H1 (cell line): ENCODE results near the gene KLRC3. TPM values are rescaled to one million over a fixed set of nuclear protein-coding genes. Genes with fewer than 3 reads are reported as not detected.

Experiments
- CTCF ChIA-PET: fragments of 300-600 bp; sonication (Branson Sonifier 250); formaldehyde crosslinking; loops from one replicate; lab custom pipeline; 2021; ENCODE audit not compliant: partially characterized antibody; lab: Charles Lee
- POLR2A ChIA-PET: fragments of 300-600 bp; sonication (Branson Sonifier 250); formaldehyde crosslinking; loops from one replicate; lab custom pipeline; 2021; ENCODE audit warnings: inconsistent platforms; ENCODE audit not compliant: partially characterized antibody; lab: Charles Lee
- DNase-seq, 2 experiments: peaks; one replicate each; pipeline versions ENCODE4 v3.0.0 to v3.0.0-alpha.2; 2010 to 2022; ENCODE audit warnings: low spot score in 2 of 2, low read depth in 1 of 2, mixed read lengths in 1 of 2
- FAIRE-seq: peaks from 2 replicates; lab custom pipeline; 2011; peaks lifted over from hg19 to GRCh38; lab: Jason Lieb, UNC
- H2AFZ ChIP-seq: 2 replicates; pipeline ENCODE4 v1.8.1; 2012; ENCODE audit warnings: low read length, inconsistent platforms
- H2AK5ac ChIP-seq: 2 replicates; pipeline ENCODE4 v1.6.1; 2013; ENCODE audit warnings: low read depth, low read length
- H2BK120ac ChIP-seq: replicated peaks from 2 replicates; pipeline ENCODE3; 2013; ENCODE audit warnings: low read depth, low read length, inconsistent platforms
- H2BK12ac ChIP-seq: 2 replicates; pipeline ENCODE4 v1.6.1; 2013; ENCODE audit warnings: low read depth, low read length
- H2BK15ac ChIP-seq: 2 replicates; pipeline ENCODE4 v1.6.1; 2013; ENCODE audit warnings: low read length
- H2BK20ac ChIP-seq: 2 replicates; pipeline ENCODE4 v1.6.1; 2013; ENCODE audit warnings: low read length
- H2BK5ac ChIP-seq: 2 replicates; pipeline ENCODE4 v1.6.1; 2013; ENCODE audit warnings: low read depth, low read length
- H3K14ac ChIP-seq: 2 replicates; pipeline ENCODE4 v1.6.1; 2013; ENCODE audit warnings: inconsistent platforms; ENCODE audit not compliant: insufficient read length
- H3K18ac ChIP-seq: 2 replicates; pipeline ENCODE4 v1.6.1; 2013; ENCODE audit warnings: low read length; ENCODE audit errors: extremely low read depth
- H3K23ac ChIP-seq: 2 replicates; pipeline ENCODE4 v1.6.1; 2013; ENCODE audit warnings: inconsistent platforms; ENCODE audit not compliant: insufficient read length
- H3K23me2 ChIP-seq: 2 replicates; pipeline ENCODE4 v1.6.1; 2013; ENCODE audit warnings: low read depth, low read length
- H3K27ac ChIP-seq: 2 replicates; pipeline ENCODE4 v1.6.1; 2011; ENCODE audit warnings: low read depth, low read length, inconsistent platforms
- H3K27me3 ChIP-seq, 4 experiments: replicated peaks in 1 of 4; 1 replicate in 1 of 4; 2 replicates in 3 of 4; pipeline versions ENCODE4 v1.6.1 to v1.8.1; 2011 to 2013; ENCODE audit warnings: low read length in 3 of 4, mild to moderate bottlenecking in 3 of 4, inconsistent platforms in 2 of 4, mixed read lengths in 2 of 4, moderate library complexity in 1 of 4; ENCODE audit not compliant: control insufficient read depth in 3 of 4, insufficient read depth in 3 of 4; ENCODE audit errors: extremely low read depth in 1 of 4
- H3K36me3 ChIP-seq, 4 experiments: 2 replicates each; pipeline versions ENCODE4 v1.6.1 to v1.8.1; 2011 to 2013; ENCODE audit warnings: mild to moderate bottlenecking in 4 of 4, low read length in 3 of 4, moderate library complexity in 2 of 4, control low read depth in 1 of 4, inconsistent platforms in 1 of 4; ENCODE audit not compliant: insufficient read depth in 4 of 4, control insufficient read depth in 2 of 4
- H3K4ac ChIP-seq: replicated peaks from 2 replicates; pipeline ENCODE3; 2013; ENCODE audit warnings: low read length, low read depth, mixed read lengths, inconsistent platforms; ENCODE audit not compliant: insufficient read length
- H3K4me1 ChIP-seq, 4 experiments: replicated peaks in 1 of 4; 1 replicate in 1 of 4; 2 replicates in 3 of 4; pipeline versions ENCODE4 v1.6.1 to v1.8.1; 2011 to 2013; ENCODE audit warnings: low read length in 3 of 4, inconsistent platforms in 2 of 4, mixed read lengths in 1 of 4; ENCODE audit not compliant: insufficient read depth in 4 of 4, control insufficient read depth in 3 of 4
- H3K4me2 ChIP-seq, 2 experiments: 2 replicates each; pipeline versions ENCODE4 v1.6.1 to v1.8.1; 2011 to 2013; ENCODE audit warnings: low read depth in 2 of 2, low read length in 2 of 2, control low read depth in 1 of 2, inconsistent platforms in 1 of 2, mild to moderate bottlenecking in 1 of 2; ENCODE audit not compliant: insufficient read depth in 1 of 2
- H3K4me3 ChIP-seq, 4 experiments: fragments of 200-600, 300-600 bp in 1 of 4; sonication (generic), shearing (Covaris generic), sonication (Bioruptor Twin) in 1 of 4; 2 replicates each; pipeline versions ENCODE4 v1.5.1 to v1.8.1; 2011 to 2016; ENCODE audit warnings: low read length in 4 of 4, low read depth in 3 of 4, control low read depth in 2 of 4, inconsistent platforms in 2 of 4, mild to moderate bottlenecking in 2 of 4, mixed read lengths in 1 of 4, moderate library complexity in 1 of 4; ENCODE audit not compliant: insufficient read depth in 2 of 4; ENCODE audit errors: extremely low read depth in 1 of 4
- H3K56ac ChIP-seq: replicated peaks from 2 replicates; pipeline ENCODE3; 2013; ENCODE audit warnings: low read depth, mild to moderate bottlenecking, mixed read lengths, low read length, inconsistent platforms; ENCODE audit not compliant: insufficient read length
- H3K79me1 ChIP-seq: 2 replicates; pipeline ENCODE4 v1.6.1; 2013; ENCODE audit warnings: low read depth, low read length, control low read depth
- H3K79me2 ChIP-seq, 2 experiments: 2 replicates each; pipeline versions ENCODE4 v1.6.1 to v1.8.1; 2012 to 2013; ENCODE audit warnings: low read length in 2 of 2, mild to moderate bottlenecking in 2 of 2, inconsistent platforms in 1 of 2; ENCODE audit not compliant: insufficient read depth in 2 of 2, control insufficient read depth in 1 of 2
- H3K9ac ChIP-seq, 4 experiments: replicated peaks in 1 of 4; 1 replicate in 1 of 4; 2 replicates in 3 of 4; pipeline versions ENCODE4 v1.6.1 to v1.8.1; 2011 to 2013; ENCODE audit warnings: low read depth in 3 of 4, low read length in 3 of 4, control low read depth in 2 of 4, mild to moderate bottlenecking in 2 of 4, moderate library complexity in 2 of 4, inconsistent platforms in 1 of 4; ENCODE audit errors: extremely low read depth in 1 of 4
- H3K9me3 ChIP-seq, 2 experiments: 2 replicates each; pipeline versions ENCODE4 v1.6.1 to v1.8.1; 2012 to 2013; ENCODE audit warnings: mild to moderate bottlenecking in 2 of 2, moderate library complexity in 2 of 2, control low read depth in 1 of 2, inconsistent platforms in 1 of 2, low read depth in 1 of 2, low read length in 1 of 2, mixed read lengths in 1 of 2; ENCODE audit not compliant: insufficient read depth in 2 of 2
- H4K20me1 ChIP-seq, 2 experiments: replicated peaks in 1 of 2; 2 replicates each; pipeline versions ENCODE3 to v1.8.1; 2011 to 2013; ENCODE audit warnings: inconsistent platforms in 2 of 2, low read length in 2 of 2, mild to moderate bottlenecking in 1 of 2; ENCODE audit not compliant: insufficient read depth in 2 of 2, control insufficient read depth in 1 of 2
- H4K5ac ChIP-seq: 2 replicates; pipeline ENCODE4 v1.6.1; 2013; ENCODE audit warnings: low read length, low read depth, mixed read lengths, inconsistent platforms; ENCODE audit not compliant: insufficient read length
- H4K8ac ChIP-seq: 2 replicates; pipeline ENCODE4 v1.8.0; 2013; ENCODE audit warnings: mild to moderate bottlenecking, moderate library complexity, low read length, inconsistent platforms; ENCODE audit not compliant: insufficient read depth; ENCODE audit errors: extremely low read depth
- H4K91ac ChIP-seq: replicated peaks from 2 replicates; pipeline ENCODE3; 2013; ENCODE audit warnings: low read length, mixed read lengths, inconsistent platforms; ENCODE audit not compliant: insufficient read length
- ASH2L ChIP-seq: fragments of 200-600, 300-600 bp; sonication (generic); IDR thresholded peaks from one replicate; pipeline ENCODE4 v1.7.1; 2017; ENCODE audit warnings: low read length
- BACH1 ChIP-seq: IDR thresholded peaks from 2 replicates; pipeline ENCODE4 v1.6.1; 2012; ENCODE audit warnings: low read length, improper control_type of control experiment
- BRCA1 ChIP-seq: IDR thresholded peaks from 2 replicates; pipeline ENCODE4 v1.6.1; 2012; ENCODE audit warnings: low read depth, low read length, improper control_type of control experiment
- CBX5 ChIP-seq: fragments of 300-800, 300-1000 bp; sonication (generic); IDR thresholded peaks from 2 replicates; pipeline ENCODE4 v1.7.1; 2016; ENCODE audit warnings: antibody characterized with exemption, low read length, low read depth
- CHD2 ChIP-seq: IDR thresholded peaks from 2 replicates; pipeline ENCODE4 v1.6.1; 2012; ENCODE audit warnings: low read length, improper control_type of control experiment
- HDAC2 ChIP-seq, 2 experiments: fragments of 300-600 bp in 1 of 2; sonication (generic) in 1 of 2; IDR thresholded peaks; 2 replicates each; pipeline ENCODE4 v1.6.1; 2011 to 2012; ENCODE audit warnings: low read depth in 2 of 2, low read length in 2 of 2, mild to moderate bottlenecking in 2 of 2, moderate library complexity in 2 of 2, borderline replicate concordance in 1 of 2, inconsistent platforms in 1 of 2
- JUND ChIP-seq: IDR thresholded peaks from 2 replicates; pipeline ENCODE4 v1.6.1; 2011; ENCODE audit warnings: mild to moderate bottlenecking, improper control_type of control experiment, low read length
- NRF1 ChIP-seq: IDR thresholded peaks from 2 replicates; pipeline ENCODE4 v1.6.1; 2011; ENCODE audit warnings: mild to moderate bottlenecking, low read depth, low read length, improper control_type of control experiment
- RFX5 ChIP-seq: IDR thresholded peaks from 2 replicates; pipeline ENCODE4 v1.6.1; 2011; ENCODE audit warnings: low read depth, low read length, improper control_type of control experiment, borderline replicate concordance
- SIN3A ChIP-seq, 2 experiments: IDR thresholded peaks in 1 of 2; conservative IDR thresholded peaks in 1 of 2; 2 replicates each; pipeline ENCODE4 v1.6.1; 2011 to 2012; ENCODE audit warnings: low read length in 2 of 2, improper control_type of control experiment in 1 of 2, low read depth in 1 of 2, mild to moderate bottlenecking in 1 of 2
- TBP ChIP-seq: IDR thresholded peaks from 2 replicates; pipeline ENCODE4 v1.6.1; 2011; ENCODE audit warnings: low read depth, low read length, improper control_type of control experiment
- WGBS, 2 experiments: shearing (Covaris generic) in 1 of 2; methylation state at CpG; one replicate each; pipeline versions ENCODE4 v1.1.6 to v1.1.7; 2013 to 2015; ENCODE audit warnings: low lambda C conversion rate in 2 of 2, mixed read lengths in 2 of 2, inconsistent platforms in 1 of 2, low coverage in 1 of 2, missing lambda C conversion rate in 1 of 2; ENCODE audit not compliant: insufficient replicate concordance in 2 of 2, insufficient coverage in 1 of 2, insufficient read length in 1 of 2; ENCODE audit errors: extremely low coverage in 1 of 2, missing lambda C conversion rate in 1 of 2; 5-methylcytosine and 5-hydroxymethylcytosine counted together
- polyA plus RNA-seq, 7 experiments: library from polyadenylated mRNA; depleted of rRNA in 3 of 7; stranded (reverse) in 5 of 7; unstranded in 2 of 7; fragments of >200 nt in 5 of 7; fragments of 200-250 nt in 2 of 7; gene quantifications; 1 replicate in 5 of 7; 2 replicates in 1 of 7; 4 replicates in 1 of 7; pipeline versions ENCODE4 v1.2.1 to v1.2.3, GENCODE V29; 2011 to 2013; ENCODE audit warnings: missing spikeins in 2 of 7, mixed read lengths in 2 of 7
- total RNA-seq: library from RNA; stranded (reverse); fragmentation: NEBNext Ultra II Directional; extraction: Animal tissue kit (Norgen Biotek cat#: 25700); gene quantifications from 2 replicates; pipeline ENCODE4 v1.2.1, GENCODE V29; 2021

Gene KLRC3
- total and polyA plus RNA-seq, 2 of the 8 experiments (the other 6 are each of a cell fraction or from before 2014, with no cell fraction given) = not detected

GRCh38 chr12:10372559-10372958, 47.8 kb downstream of the KLRC3 start:
- H4K91ac ChIP-seq = peak overlapping the region; percentile 73
- H3K27me3 ChIP-seq = no peaks in the 10 kb centered on the region
- 0 out of 2 replicates have a peak overlapping the region, but pooled peaks have one; percentile 66 for H2BK20ac ChIP-seq
- no peak overlapping the region for H3K4ac ChIP-seq
- peak overlapping the region; percentile 23; the same call in 1 of the 2 replicates for H2BK12ac ChIP-seq
- H2AK5ac ChIP-seq = no peak overlapping the region
- H4K5ac ChIP-seq = no peak overlapping the region
- H3K23me2 ChIP-seq = no peaks in the 10 kb centered on the region
- H2AFZ ChIP-seq = 0 out of 2 replicates have a peak overlapping the region, but pooled peaks have one; percentile 14
- CTCF ChIA-PET = no interaction called here
- no peak overlapping the region; the same call in 1 of the 2 replicates for H4K8ac ChIP-seq
- H3K27ac ChIP-seq = no peak overlapping the region
- H2BK120ac ChIP-seq = peak overlapping the region; percentile 73
- POLR2A ChIA-PET = no interaction called here
- DNase-seq (no peak), FAIRE-seq (peak; percentile 24)
- H3K14ac ChIP-seq = no peak overlapping the region
- no peaks in the 10 kb centered on the region for H3K79me1 ChIP-seq
- WGBS, 2 experiments = 88% methylated on average over 1 of the region's 1 CpG; no CpG with 5 or more reads in 1 of the 2 experiments
- no peaks in the 10 kb centered on the region for H3K79me2 ChIP-seq
- no peak overlapping the region for H3K9ac ChIP-seq
- H3K36me3 ChIP-seq = peaks cover 0 to under 1% (median 0%) of the 10 kb centered on the region in 4 experiments; a peak in 1 of 8 replicates
- H3K9me3 ChIP-seq = peaks cover 1 to 2% of the 10 kb centered on the region in 2 experiments; a peak in 1 of 4 replicates
- H2BK5ac ChIP-seq = peak overlapping the region; percentile 68; the same call in 1 of the 2 replicates
- peaks cover 4 to 10% (median 7%) of the 10 kb centered on the region in 4 experiments for H3K4me1 ChIP-seq
- no peak overlapping the region; a peak in 1 of 4 replicates for H3K4me2 ChIP-seq
- H3K56ac ChIP-seq = no peak overlapping the region
- no peak overlapping the region for H3K23ac ChIP-seq
- no peak overlapping the region for H2BK15ac ChIP-seq
- H3K18ac ChIP-seq = peak overlapping the region; percentile 24; the same call in 1 of the 2 replicates
- no peak overlapping the region for H3K4me3 ChIP-seq
- H4K20me1 ChIP-seq = no peaks in the 10 kb centered on the region
- TF ChIP-seq CBX5 (no peak), SIN3A (conservative IDR thresholded peaks at IDR 0.05 in 1 of 2, IDR thresholded peaks at IDR 0.05 in 1 of 2; ENCODE audit: low read depth in 1 of 2, low read length in 2 of 2) (no peak), ASH2L (no peak), HDAC2 (IDR thresholded peaks at IDR 0.05; ENCODE audit: borderline replicate concordance in 1 of 2, low read depth in 2 of 2, low read length in 2 of 2) (no peak), NRF1 (no peak), RFX5 (no peak), BACH1 (no peak), JUND (no peak), BRCA1 (no peak), TBP (no peak), CHD2 (no peak)
